Thyroid gland (tissue), 4 donors: ENCODE measurements around the gene VWC2L. TPM values are rescaled to one million over a fixed set of nuclear protein-coding genes. Genes with fewer than 3 reads are reported as not detected.

ENCODE experiments used
- DNase-seq, 2 donors: peaks; one replicate each; pipeline ENCODE4 v3.0.0-alpha.2; 2019
- H3K27ac ChIP-seq, 3 donors: fragments of 200-600 bp; sonication (generic); 1 replicate in 2 of 3; 2 replicates in 1 of 3; pipeline ENCODE4 v1.5.1; 2016 to 2019; ENCODE audit warnings: mild to moderate bottlenecking in 1 of 3, moderate library complexity in 1 of 3
- H3K27me3 ChIP-seq: fragments of 200-600 bp; sonication (generic); one replicate; pipeline ENCODE4 v1.5.1; 2019
- H3K36me3 ChIP-seq, 2 donors: fragments of 200-600 bp; sonication (generic); one replicate each; pipeline ENCODE4 v1.5.1; 2016 to 2019
- H3K4me1 ChIP-seq, 2 donors: fragments of 200-600 bp; sonication (generic); one replicate each; pipeline ENCODE4 v1.5.1; 2017 to 2019
- H3K4me3 ChIP-seq, 3 donors: fragments of 200-600 bp; sonication (generic); replicated peaks in 1 of 3; 1 replicate in 2 of 3; 2 replicates in 1 of 3; pipeline ENCODE4 v1.5.1; 2016; ENCODE audit warnings: mild to moderate bottlenecking in 1 of 3
- H3K9me3 ChIP-seq: fragments of 200-600 bp; sonication (generic); one replicate; pipeline ENCODE4 v1.5.1; 2017
- POLR2A ChIP-seq, 2 donors: fragments of 450-650 bp; IDR thresholded peaks; one replicate each; pipeline ENCODE4 v1.6.1; 2017; ENCODE audit warnings: antibody characterized with exemption in 2 of 2, mild to moderate bottlenecking in 2 of 2, moderate library complexity in 1 of 2
- WGBS, 2 donors: methylation state at CpG; one replicate each; pipeline ENCODE4 v1.1.5; 2017; 5-methylcytosine and 5-hydroxymethylcytosine counted together
- intact Hi-C: fragments of 100-400 bp; cut with DNase I; formaldehyde crosslinking; loops from one replicate; pipeline ENCODE4 v1.15.1; 2023
- total RNA-seq, 4 donors: library from RNA; depleted of rRNA; stranded (reverse); fragments of >200 nt; gene quantifications; one replicate each; pipeline ENCODE4 v1.2.3, GENCODE V29; 2016
- TF ChIP-seq, protein P1 (sequence below), 6 experiments: fragments of 200-600 bp in 3 of 6; fragments of 450-650 bp in 3 of 6; sonication (generic) in 3 of 6; IDR thresholded peaks; one replicate each; pipeline ENCODE4 v1.5.1; 2016 to 2019; ENCODE audit warnings: antibody characterized with exemption in 6 of 6, mild to moderate bottlenecking in 2 of 6, inconsistent platforms in 1 of 6, moderate library complexity in 1 of 6

Gene VWC2L
- total RNA-seq, 4 donors from 2014 or later: not detected

DNA sequence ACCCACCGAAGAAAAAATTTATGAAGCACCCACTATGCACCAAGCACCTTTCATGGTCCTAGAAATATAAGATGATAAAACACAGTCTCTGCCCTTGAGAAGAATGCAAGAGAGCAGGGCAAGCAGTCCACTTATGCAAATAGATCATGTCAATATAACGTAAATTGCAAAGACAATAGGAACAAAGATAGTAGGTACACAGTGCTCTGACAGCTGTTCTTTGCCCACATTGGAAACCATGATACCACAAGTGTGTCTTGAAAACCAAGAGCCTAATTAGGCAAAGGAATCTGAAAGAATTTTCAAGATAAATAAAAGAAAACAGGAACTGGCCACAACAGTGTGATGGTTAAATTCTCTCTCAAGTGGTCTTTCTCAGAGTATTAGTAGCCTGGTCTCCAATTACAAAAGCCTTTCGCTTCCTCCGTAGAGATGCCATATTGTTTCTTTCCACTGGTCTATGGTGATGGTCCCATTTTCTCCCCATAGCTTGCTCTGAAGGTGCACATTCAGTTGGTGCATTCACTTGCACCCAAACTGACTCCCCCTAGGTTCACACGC is 108.5 kb downstream of the VWC2L start:
- WGBS, 2 donors: 78 to 88% methylated on average over 5 of the region's 5 CpGs
- H3K36me3 ChIP-seq: no peaks in the 10 kb centered on the region
- TF ChIP-seq, protein P1, sequence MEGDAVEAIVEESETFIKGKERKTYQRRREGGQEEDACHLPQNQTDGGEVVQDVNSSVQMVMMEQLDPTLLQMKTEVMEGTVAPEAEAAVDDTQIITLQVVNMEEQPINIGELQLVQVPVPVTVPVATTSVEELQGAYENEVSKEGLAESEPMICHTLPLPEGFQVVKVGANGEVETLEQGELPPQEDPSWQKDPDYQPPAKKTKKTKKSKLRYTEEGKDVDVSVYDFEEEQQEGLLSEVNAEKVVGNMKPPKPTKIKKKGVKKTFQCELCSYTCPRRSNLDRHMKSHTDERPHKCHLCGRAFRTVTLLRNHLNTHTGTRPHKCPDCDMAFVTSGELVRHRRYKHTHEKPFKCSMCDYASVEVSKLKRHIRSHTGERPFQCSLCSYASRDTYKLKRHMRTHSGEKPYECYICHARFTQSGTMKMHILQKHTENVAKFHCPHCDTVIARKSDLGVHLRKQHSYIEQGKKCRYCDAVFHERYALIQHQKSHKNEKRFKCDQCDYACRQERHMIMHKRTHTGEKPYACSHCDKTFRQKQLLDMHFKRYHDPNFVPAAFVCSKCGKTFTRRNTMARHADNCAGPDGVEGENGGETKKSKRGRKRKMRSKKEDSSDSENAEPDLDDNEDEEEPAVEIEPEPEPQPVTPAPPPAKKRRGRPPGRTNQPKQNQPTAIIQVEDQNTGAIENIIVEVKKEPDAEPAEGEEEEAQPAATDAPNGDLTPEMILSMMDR (IDR thresholded peaks at IDR 0.05): no peak
- TF ChIP-seq POLR2A (IDR thresholded peaks at IDR 0.05): no peak
- H3K4me1 ChIP-seq: no peaks in the 10 kb centered on the region
- no peaks in the 10 kb centered on the region for H3K9me3 ChIP-seq
- intact Hi-C loops: no loop called here
- H3K4me3 ChIP-seq: no peak overlapping the region
- no peaks in the 10 kb centered on the region for H3K27me3 ChIP-seq
- no peak for DNase-seq
- H3K27ac ChIP-seq: no peak overlapping the region

DNA sequence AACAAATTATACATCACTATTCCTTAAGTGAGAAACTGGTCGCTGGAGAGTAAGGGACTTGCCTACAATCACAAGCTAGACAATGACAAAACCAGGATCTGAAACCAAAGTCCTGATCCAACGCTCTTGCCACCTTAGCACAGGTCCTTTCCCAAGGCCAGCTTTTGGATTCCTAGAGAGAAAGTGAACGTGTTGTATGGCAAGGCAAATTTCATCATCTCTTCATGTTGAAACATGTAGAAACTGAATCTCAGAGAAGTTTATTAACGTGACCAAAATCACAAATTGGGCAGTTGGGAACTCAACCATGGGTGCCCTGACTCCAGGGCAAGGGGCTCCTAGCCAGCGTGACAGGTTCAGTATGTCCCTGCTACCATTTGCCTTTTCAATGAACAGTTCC is 118.2 kb downstream of the VWC2L start:
- 90 to 91% methylated on average over 5 of the region's 5 CpGs for WGBS, 2 donors
- Histone ChIP-seq H3K9me3 (no peaks in the 10 kb centered on the region), H3K4me3 (no peak overlapping the region), H3K4me1 (peaks cover 0 to 4% of the 10 kb centered on the region in 2 donors), H3K27me3 (no peaks in the 10 kb centered on the region), H3K27ac (no peak overlapping the region), H3K36me3 (no peaks in the 10 kb centered on the region)
- intact Hi-C loops: no loop called here
- DNase-seq: no peak
- TF ChIP-seq, protein P1 (IDR thresholded peaks at IDR 0.05): no peak
- no peak for TF ChIP-seq POLR2A (IDR thresholded peaks at IDR 0.05)

DNA sequence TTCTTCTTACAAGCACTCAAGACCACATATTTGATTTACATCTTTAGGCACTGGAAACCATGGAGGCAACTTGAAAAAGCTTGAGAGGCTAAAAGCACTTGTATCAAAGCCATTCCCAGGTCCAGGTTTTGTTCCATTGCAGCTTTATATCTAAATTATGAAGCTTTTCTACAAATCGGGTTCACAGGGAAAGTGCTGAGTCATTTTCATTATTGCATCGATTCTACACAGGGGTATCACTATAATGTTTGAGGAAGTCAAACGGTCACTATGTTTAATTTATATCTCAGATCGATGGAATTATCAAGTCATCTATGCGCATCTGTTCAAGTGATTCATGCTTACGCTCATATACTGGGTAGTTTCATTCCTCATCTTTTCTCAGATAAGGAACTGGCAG is 118.7 kb downstream of the VWC2L start:
- no peaks in the 10 kb centered on the region for H3K9me3 ChIP-seq
- no peaks in the 10 kb centered on the region for H3K36me3 ChIP-seq
- 87 to 88% methylated on average over 6 of the region's 6 CpGs for WGBS, 2 donors

DNA sequence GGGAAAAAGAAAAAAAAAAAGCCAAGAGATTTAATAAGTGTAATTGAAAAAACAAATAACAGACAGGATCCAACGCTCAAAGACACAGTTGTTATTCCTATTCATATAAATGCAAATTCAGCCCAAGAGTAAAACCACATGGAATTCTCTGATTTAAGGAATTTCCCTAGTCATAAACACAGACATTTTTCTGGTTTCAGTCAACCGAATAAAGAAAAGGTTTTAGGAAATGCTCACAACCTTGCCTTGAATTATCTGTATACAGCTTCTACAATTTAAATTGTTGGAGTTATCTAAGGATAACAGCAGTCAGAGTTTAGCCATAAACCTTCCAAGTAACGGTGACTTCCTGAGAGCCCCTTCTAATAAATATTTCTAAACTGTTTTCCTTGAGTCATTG is 122.7 kb downstream of the VWC2L start:
- 72 to 75% methylated on average over 3 of the region's 3 CpGs for WGBS, 2 donors
- intact Hi-C loops: no loop called here
- no peak for TF ChIP-seq POLR2A (IDR thresholded peaks at IDR 0.05)
- TF ChIP-seq, protein P1 (IDR thresholded peaks at IDR 0.05): no peak
- DNase-seq: no peak
- no peaks in the 10 kb centered on the region for H3K9me3 ChIP-seq
- H3K36me3 ChIP-seq: no peaks in the 10 kb centered on the region
- no peak overlapping the region for H3K4me3 ChIP-seq
- no peak overlapping the region for H3K27ac ChIP-seq
- no peaks in the 10 kb centered on the region for H3K27me3 ChIP-seq
- peaks cover 0 to 4% of the 10 kb centered on the region in 2 donors for H3K4me1 ChIP-seq

More for the DNA sequence above, 118.7 kb downstream of the VWC2L start:
- Histone ChIP-seq H3K27me3 (no peaks in the 10 kb centered on the region), H3K27ac (no peak overlapping the region), H3K4me3 (no peak overlapping the region), H3K4me1 (peaks cover 0 to 4% of the 10 kb centered on the region in 2 donors)
- no peak for DNase-seq
- TF ChIP-seq, protein P1 (IDR thresholded peaks at IDR 0.05): no peak
- no peak for TF ChIP-seq POLR2A (IDR thresholded peaks at IDR 0.05)
- intact Hi-C loops: no loop called here

DNA sequence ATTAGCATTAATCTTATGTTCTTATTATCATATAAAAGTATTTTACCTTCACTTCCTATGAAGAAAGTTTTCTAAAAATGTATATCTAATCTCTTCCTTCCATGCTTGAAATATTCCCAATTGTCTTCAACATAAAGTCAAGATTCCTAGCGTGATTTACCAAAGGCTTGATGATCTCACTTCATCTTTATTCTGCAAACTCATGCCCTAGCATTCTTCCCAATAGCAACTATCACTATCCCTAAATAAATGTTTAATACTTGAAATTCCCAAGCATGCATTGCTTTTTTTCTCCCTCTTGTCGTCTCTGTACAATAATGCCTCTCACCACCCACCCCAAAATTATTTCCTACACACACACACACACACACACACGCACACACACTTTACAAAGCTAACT is 125.8 kb downstream of the VWC2L start:
- H3K4me3 ChIP-seq: no peak overlapping the region
- H3K36me3 ChIP-seq: no peaks in the 10 kb centered on the region
- H3K27ac ChIP-seq: no peak overlapping the region
- WGBS, 2 donors: 73 to 75% methylated on average over 3 of the region's 3 CpGs
- no peaks in the 10 kb centered on the region for H3K4me1 ChIP-seq
- no peaks in the 10 kb centered on the region for H3K9me3 ChIP-seq
- no peak for DNase-seq
- intact Hi-C loops: no loop called here
- TF ChIP-seq, protein P1 (IDR thresholded peaks at IDR 0.05): no peak
- no peak for TF ChIP-seq POLR2A (IDR thresholded peaks at IDR 0.05)
- no peaks in the 10 kb centered on the region for H3K27me3 ChIP-seq
